HG03097 (cell line): ENCODE measurements around the gene SNORC.

ENCODE experiments used
- ATAC-seq: cut with Tn5 transposase; IDR thresholded peaks from one replicate; pipeline ENCODE4 v1.9.1; 2021; ENCODE audit not compliant: unreplicated experiment, low FRiP score

SNORC gene

GRCh38 chr2:232882085-232882484 is 12.0 kb downstream of the SNORC start:
- no peak for ATAC-seq

DNA sequence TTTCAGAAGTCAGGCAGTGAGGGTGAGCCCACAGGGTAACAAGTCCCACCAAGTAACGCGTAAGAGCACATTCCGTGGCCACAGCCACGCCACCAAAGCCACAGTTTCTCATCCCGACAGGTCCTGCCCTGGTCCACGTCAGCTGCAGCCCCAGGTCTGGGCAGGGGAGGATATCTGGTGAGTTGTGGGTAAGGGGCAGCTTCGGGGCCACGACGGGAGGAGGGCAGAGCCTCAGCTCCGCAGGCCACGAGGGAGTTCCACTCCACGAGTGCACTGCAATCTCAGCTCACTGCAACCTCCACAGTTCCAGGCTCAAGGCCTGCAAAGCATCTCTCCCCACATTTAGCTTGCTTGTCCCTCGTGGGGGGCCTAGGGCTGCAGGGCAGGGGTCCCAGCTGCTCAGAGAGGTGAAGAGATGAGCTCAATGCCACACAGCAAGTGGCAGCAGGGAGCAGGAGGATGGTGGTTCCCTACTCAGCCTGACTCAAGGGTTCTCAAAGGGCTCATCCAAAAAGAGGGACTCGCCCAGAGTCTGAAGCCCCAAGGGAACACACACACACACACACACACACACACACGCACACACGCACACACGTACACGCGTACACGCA is 12.5 kb downstream of the SNORC start:
- no peak for ATAC-seq

DNA sequence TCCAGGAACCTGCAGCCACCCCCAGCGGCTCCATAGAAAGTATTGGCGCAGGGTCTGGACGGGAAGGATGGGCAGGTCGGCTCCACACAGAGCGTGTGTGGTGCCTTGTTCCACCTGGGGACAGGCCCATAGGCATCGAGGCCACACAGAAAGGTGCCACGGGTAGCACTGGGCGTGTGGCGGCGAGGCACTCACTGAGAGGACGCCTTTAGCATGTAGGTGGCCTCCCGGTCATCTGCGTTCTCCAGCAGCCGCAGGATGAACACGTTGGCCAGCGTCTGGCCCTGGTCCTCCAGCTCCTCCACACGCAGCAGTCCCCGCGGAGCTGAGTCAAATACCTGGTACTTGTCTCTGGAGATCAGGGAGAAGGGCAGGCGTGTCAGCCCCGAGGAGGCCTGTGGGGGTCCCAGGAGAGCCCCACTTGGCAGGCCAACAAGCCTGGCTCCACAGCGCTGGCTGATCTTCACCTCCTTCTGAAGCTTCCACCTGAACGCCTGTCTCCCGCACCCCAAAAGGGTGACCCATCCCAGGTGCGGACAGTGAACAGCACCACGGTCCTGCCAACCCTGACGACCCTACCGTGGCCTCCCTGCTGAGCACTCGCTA is 13.2 kb downstream of the SNORC start:
- ATAC-seq = no peak

DNA sequence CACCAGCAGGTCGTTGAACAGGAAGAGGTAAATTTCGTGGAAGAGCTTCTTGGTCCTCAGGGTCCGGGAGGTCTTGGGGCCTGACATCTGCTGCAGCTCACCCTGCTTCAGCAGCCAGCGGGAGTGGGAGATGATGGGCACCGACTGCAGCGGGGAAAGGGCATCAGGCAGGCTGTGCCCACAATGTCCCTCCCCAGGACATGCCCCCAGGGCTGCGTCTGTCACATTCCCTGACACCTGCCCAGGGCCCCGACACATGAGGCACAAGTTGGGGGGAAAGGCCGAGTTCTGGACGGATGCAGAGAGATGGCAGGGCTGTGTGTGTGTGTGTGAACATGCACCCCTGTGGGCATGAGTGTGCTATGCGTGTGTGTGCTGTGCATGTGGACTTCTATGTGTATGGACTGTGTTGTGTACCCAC is 13.9 kb downstream of the SNORC start:
- no peak for ATAC-seq

DNA sequence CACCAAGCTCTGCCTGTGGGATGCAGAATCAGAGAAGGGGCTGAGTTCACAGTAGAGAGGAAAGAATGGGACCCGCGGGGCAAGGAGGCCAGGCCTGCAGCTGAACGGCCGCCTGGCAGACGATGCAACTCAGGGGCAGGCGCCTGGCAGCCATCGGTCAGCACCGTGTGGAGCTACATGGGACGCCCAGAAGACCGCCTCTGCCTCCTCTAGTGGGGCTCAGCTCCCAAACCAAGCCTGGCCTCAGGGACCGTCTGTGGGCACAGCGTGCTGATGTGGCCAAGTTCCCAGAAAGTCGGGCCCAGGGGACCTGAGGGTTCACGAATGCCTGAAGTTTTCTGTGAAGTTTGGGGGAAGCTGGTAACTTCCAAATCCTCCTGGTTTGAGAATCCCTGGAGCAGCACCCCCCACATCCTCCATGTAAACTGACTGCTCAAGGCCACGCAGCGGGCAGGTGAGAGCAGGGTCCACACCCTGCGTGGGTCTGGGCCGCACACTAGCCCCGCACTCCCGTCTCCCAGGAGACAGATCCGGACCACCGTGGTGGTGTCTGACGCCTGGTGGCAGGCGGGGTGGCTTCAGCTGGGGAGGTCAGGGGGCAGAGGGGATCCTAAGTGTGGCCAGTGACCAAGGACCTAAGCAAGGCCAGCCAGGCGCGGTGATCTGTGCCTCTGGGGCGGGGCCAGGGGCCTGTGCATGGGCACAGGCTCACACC is 14.6 kb downstream of the SNORC start:
- no peak for ATAC-seq

DNA sequence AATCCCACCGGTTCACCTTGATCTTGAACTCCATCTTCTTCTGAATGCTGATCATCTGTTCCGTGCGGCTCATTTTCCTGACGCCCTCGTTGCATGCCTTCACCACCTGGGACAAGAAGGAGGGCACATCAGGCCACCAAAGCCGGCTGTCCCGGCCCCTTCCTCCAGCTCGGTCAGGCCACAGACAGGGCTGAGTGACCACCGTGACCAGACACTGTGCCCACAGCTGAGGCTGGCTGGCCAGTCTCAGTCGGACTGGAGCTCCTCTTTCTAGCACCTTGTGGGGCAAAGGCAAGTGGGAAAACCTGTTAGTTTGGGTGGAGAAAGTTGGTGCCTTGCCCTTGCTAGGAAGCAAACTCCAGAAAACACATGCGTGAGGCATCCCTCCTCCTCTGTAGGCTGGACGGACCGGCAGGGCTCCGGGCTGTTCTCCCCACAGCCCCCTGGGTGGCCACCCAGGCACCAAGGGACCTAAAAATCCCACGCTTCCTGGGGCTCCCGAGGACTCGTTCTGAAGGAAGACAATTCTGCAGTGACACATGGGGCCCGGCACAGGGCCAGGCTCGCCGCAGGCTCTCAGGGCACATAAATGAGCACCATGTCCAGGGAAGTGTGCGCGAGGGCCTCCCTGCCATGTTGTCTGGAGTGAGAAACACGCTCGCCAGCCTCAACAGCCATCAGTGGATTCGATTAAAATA is 15.3 kb downstream of the SNORC start:
- ATAC-seq = no peak

- ATAC-seq = no peak
Measured at GRCh38 chr2:232886176-232886575, 16.1 kb downstream of the SNORC start.

- ATAC-seq = no peak
Measured at GRCh38 chr2:232886632-232887031, 16.6 kb downstream of the SNORC start.

DNA sequence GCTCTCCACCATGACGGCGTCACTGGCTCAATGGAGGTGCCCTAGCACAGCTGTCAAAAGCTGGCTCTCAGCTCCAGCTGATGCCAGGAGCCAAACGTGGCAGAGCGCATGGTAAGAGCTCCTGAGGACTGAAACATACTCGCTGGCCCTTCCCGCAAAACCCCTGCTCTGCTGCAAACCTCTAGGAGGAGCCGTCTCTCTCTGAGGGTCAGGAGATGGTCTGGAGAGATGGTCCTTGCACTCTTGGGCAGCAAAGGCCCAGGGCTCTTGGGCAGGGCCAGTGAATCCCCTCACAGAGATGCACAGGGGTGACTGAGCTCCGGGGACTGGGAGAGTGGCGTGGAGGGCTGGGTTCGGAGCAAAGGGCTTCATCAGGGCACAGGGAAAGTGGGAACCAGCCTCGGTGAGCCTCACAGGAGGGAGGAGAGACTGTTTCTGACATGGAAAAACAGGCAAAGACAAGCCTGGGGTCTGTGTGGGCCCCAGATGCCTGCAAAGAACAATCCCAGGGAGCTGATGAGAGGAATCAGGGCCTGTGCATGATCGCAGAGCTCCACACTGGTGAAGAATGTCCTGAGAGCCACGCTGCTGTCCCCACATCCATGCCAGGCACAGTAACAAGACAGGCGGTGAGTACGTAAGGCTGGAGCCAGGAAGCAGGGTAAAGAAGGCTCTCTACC is 17.2 kb downstream of the SNORC start:
- no peak for ATAC-seq

DNA sequence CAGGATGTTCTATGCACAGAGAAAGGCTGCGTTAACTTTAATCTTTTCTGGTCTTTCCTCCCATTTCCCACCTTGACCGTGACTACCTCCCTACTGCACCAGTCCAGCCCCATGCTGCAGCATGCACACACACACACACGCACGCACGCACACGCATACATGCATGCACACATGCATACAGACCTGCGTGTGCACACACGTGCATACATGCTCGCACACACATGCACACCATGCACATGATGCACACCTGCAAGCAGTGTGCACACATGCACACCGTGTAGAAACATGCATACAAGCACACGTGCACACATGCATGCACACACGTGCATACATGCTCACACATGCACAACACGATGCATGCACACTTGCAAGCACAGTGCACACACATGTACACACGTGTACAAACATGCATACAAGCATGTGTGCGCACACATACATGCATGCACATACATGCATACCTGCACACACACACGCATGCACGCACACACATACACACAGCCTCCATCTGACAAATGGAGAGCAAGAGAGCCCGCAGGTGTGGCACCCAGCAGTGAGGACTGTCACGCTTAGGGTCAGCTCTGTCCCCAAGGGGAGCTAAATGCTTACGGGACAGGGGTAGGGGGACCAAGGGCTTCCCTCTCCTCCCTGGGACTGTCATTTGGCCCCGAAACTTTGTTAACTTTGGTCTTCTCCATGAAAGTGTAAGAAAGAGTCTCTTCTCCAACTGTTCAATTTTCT is 18.2 kb downstream of the SNORC start:
- ATAC-seq = no peak

DNA sequence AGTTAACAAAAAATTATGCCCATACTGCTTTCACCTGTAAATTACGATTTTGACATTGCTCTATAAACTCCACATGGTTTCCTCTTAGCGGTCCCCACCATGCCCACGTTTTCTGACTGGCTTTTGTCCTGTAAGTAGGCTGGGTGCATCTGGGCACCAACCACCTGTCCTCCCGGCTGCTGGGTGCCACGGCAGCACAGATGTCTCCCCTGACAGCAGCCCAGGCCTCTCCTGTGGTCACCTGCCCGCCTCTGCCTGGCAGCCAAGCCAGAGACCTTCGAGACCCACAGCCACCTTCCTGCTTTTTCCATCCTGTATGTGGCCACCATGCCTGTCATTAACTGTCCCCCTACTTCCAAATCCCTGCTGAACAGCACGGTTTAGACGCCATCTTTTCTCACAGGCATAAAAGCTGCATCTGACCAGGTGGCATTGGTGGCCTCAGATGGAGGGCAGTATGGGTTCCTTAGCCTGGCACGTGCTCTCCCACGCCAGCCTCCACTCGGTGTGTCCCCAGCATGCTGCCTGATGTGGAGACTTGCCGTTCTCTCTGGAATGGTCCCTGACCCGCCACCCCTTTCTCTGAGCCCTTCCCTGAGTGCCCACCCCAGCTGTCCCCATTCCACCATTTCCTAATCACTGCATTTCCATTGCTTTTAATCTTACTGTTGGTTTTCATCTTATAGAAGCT is 18.9 kb downstream of the SNORC start:
- no peak for ATAC-seq

DNA sequence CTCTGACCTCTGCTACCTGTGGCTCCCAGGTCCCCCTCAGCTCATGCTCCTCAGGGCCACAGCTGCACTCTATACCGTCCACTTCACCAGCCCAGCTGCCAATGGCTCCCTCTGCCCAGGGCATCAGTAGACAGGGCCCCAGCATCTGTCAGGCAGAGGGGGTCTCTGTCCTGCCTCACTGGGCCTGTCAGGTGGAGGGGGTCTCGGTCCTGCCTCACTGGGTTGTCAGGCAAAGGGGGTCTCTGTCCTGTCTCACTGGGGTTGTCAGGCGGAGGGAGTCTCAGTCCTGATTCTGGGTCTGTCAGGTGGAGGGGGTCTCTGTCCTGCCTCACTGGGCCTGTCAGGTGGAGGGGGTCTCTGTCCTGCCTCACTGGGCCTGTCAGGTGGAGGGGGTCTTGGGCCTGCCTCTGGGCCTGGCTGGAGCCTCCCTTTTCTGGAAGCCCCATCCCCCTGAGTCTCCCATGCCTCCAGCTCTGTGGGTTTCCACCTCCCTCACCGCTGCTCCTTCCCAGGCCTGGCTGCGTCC is 19.9 kb downstream of the SNORC start:
- no peak for ATAC-seq

GRCh38 chr2:232890536-232890895 is 20.5 kb downstream of the SNORC start:
- ATAC-seq = no peak

- no peak for ATAC-seq
Measured at GRCh38 chr2:232890896-232891601, 21.0 kb downstream of the SNORC start.

DNA sequence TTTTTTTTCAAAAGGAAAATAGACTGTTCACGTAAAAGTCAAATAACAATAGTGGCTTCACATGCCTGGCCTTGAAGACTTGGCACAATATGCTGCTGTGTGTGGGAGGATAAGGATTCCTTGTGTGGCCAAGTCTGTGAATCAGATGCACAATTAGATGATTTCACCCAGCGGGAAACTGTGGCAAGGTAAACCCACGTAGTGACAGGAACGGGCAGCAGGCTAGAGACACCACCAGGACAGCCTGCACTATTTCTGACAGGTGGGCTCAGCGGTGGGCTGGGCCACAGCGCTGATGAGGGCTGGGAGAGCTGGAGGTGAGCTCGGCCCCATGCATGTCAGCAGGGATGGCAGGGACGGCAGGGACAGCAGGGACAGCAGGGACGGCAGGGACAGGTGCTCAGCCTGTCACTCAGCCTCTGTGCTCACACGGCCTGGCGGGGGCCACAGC is 21.6 kb downstream of the SNORC start:
- ATAC-seq = no peak

- no peak for ATAC-seq
Measured at GRCh38 chr2:232892221-232892620, 22.2 kb downstream of the SNORC start.

- ATAC-seq = no peak
Measured at GRCh38 chr2:232892843-232893242, 22.8 kb downstream of the SNORC start.

- no peak for ATAC-seq
Measured at GRCh38 chr2:232893834-232894233, 23.8 kb downstream of the SNORC start.

- ATAC-seq = no peak
Measured at GRCh38 chr2:232894251-232894650, 24.2 kb downstream of the SNORC start.
